Neuron (in vitro differentiated cells): ENCODE measurements around the gene YY1AP1.
"Not testable (repeated sequence)": the region's sequence is repeated elsewhere in the genome, so short reads cannot be mapped to it uniquely, and the experiment has no call there.

Experiments used
- H2AFZ ChIP-seq: one replicate; pipeline ENCODE4 v1.6.1; 2013; ENCODE audit warnings: low read depth, mild to moderate bottlenecking, inconsistent platforms, low read length, moderate library complexity
- H3K27me3 ChIP-seq: one replicate; pipeline ENCODE4 v1.6.1; 2013; ENCODE audit warnings: low read length; ENCODE audit not compliant: insufficient read depth
- H3K36me3 ChIP-seq: one replicate; pipeline ENCODE4 v1.6.1; 2013; ENCODE audit warnings: low read length; ENCODE audit not compliant: insufficient read depth
- H3K4me1 ChIP-seq: one replicate; pipeline ENCODE4 v1.6.1; 2013; ENCODE audit warnings: low read length; ENCODE audit not compliant: insufficient read depth
- H3K4me3 ChIP-seq: 2 replicates; pipeline ENCODE4 v1.5.1; 2013; ENCODE audit warnings: mild to moderate bottlenecking, low read length, moderate library complexity
- H3K9me3 ChIP-seq: one replicate; pipeline ENCODE4 v1.6.1; 2013; ENCODE audit warnings: low read length

Gene YY1AP1

DNA sequence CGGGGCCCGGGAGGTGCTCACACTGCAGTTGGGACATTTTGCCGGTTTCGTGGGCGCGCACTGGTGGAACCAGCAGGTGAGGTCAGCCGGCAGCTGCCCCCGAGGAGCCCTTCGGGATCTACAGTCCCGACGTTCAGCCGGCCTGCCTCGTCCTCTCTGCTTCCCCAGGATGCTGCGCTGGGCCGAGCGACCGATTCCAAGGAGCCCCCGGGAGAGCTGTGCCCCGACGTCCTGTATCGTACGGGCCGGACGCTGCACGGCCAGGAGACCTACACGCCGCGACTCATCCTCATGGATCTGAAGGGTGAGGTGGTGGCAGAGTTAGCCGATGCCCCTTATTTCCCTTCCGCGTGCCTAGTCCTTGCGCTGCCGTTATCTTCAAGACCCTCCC, 78.3 kb downstream of the YY1AP1 start:
- Histone ChIP-seq H3K36me3 (peaks cover 16% of the 10 kb centered on the region), H3K4me3 (peak overlapping the region; percentile 55)
- not testable (repeated sequence) for H2AFZ ChIP-seq, H3K9me3 ChIP-seq, H3K27me3 ChIP-seq, H3K4me1 ChIP-seq

- Histone ChIP-seq H3K27me3 (no peaks in the 10 kb centered on the region), H3K36me3 (peaks cover 14% of the 10 kb centered on the region), H2AFZ (peak within 1 kb of the TSS; percentile 49)
Observed at GRCh38 chr1:155609515-155610256, 78.9 kb downstream of the YY1AP1 start, which contains the start of gene MSTO1. TSS of gene MSTO1 (plus strand) at chr1:155610218. CDS start at chr1:155610249, 31 bp downstream.

More at GRCh38 chr1:155609515-155610256, 78.9 kb downstream of the YY1AP1 start, which contains the start of gene MSTO1:
- Histone ChIP-seq H3K4me1 (no peaks in the 10 kb centered on the region), H3K4me3 (peak within 1 kb of the TSS; percentile 55), H3K9me3 (no peaks in the 10 kb centered on the region)
